ENCODE results near the gene PPP1R1C.
A peak's percentile ranks its signal among the peaks of the same experiment; 100 is the strongest.
"Not testable (repeated sequence)": the region's sequence is repeated elsewhere in the genome, so short reads cannot be mapped to it uniquely, and the experiment has no call there.

The PPP1R1C gene

DNA sequence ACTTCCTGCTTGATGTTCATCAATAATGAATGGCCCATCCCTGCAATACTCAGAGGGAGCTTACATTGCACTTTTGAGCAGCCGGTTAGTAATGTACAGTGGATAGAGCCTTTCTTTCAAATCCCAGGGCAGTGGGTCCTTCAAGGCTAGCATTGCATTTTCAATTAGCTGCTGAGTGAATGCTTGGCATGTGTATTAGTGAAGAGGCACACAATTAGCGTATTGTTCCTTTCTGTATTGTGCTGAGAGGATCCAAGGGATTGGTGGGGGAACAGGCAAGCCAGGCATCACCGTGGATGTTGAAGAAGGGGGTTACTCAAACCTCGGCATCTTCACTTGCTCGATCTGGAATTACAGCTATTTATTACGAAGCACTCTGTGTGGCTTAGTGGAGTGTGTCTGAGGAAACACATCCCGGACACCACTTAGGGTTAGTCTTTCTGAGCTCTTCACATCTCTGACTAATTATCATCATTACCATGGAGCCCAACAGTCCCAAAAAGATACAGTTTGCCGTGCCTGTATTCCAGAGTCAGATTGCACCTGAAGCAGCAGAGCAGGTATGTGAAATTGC lies at the start of gene PPP1R1C:
Gene PPP1R1C, plus strand, starts transcription at position 222 of the 574 bp plus-strand sequence. Its CDS starts 258 bp downstream, at position 480.
- no peak for DNase-seq (ENCODE audit: low read depth in 2 of 2)

DNA sequence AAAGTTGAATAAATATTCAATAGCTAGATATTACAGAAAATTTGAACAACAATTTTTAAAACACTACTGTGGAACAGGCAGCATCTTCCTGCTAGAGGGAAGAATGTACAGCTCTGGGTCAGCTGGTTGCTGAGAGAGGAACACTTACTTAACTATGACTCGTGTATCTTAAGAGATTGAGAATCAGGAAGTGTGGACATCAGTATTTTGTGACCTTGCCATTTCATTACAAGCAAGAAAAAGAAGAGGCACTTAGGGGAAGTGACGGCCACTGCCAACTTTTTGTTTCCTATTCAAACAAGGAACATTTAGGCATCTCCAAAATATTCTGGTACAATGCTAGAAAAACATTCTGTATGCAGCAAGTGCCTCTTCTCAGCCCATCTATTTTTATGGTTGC lies 48.2 kb upstream of the PPP1R1C start:
- DNase-seq (ENCODE audit: low read depth in 2 of 2), result no peak

DNA sequence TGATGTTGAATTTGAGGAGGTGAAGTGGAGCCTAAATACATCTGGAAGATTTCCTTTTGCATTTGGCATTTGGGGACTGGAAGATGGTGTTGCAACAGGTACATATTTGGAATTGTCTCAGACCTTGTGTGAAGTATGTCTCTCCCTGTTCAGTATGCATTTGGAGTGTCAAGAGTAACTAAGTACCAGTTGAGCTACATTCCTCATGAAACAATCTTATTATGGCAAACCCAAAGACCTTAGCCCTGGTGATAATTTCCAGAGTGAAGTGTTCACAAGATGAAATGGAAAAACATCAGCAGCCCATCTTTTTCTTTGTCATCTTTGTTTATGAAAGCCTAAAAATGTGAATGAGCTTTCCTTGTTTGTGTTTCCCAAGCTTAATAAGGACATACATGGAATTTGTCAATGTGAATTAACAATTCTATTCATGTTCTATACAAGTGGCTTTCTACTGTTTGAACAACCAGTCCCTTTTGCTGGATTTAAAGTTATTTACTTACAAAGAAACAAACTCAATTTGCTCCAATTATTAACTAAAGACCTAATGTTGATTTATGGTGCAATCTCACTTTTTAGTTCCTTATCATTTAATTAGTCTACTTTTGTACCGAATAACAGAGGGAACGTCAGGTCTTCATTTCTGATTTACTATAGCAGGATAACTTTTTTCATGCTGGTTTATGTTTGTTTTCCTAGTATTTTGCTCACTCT lies 42.1 kb upstream of the PPP1R1C start:
- no peak for DNase-seq (ENCODE audit: low read depth in 2 of 2)

DNA sequence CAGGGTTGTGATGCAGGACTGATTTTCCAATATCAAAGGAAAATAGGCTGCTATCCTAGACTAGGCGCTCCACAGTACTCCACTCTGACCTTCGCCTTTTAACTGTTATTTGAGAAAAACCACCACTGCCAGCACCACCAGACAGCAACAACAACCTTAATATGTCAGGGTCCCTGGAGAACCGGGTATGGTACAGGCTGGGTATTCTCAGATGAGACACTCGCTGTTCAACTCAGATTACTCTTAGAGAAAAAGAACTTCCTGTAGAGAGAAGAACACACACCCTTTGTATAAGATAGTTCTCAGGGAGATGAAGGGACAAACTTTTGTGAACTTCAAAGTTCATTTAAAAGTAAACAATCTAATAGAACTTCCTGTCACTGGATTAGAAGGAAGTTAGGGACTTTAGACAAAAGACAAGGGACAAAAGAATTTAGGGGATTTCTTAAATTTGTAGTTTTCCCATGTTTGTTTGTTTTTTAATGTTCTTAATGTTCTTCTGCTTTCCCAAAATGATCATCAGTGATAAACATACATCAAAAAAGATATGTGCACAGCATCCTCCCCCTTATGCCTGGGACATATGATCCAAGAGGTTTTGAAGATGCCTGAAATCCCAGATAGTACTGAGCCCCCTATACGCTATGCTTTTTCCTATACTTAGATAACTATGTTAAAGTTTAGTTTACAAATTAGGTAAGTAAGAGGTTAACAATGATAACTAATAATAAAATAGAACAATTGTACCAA lies 41.3 kb upstream of the PPP1R1C start:
- no peak for DNase-seq (ENCODE audit: low read depth in 2 of 2)

DNA sequence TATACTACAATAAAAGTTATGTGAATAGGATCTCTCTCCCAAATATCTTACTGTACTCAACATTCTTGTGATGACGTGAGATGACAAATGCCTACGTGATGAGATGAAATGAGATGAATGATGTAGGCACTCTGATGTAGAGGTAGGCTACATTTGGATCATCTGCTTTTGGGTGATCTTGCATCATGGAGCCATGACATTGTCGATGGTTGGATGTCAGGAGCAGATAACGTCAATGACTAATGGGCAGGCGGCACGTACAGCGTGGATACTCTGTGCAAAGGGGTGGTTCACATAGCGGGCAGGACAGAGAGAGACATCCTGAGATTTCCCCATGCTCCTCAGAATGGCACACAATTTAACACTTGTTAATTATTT lies 40.8 kb upstream of the PPP1R1C start:
- DNase-seq (ENCODE audit: low read depth in 2 of 2), result no peak

DNA sequence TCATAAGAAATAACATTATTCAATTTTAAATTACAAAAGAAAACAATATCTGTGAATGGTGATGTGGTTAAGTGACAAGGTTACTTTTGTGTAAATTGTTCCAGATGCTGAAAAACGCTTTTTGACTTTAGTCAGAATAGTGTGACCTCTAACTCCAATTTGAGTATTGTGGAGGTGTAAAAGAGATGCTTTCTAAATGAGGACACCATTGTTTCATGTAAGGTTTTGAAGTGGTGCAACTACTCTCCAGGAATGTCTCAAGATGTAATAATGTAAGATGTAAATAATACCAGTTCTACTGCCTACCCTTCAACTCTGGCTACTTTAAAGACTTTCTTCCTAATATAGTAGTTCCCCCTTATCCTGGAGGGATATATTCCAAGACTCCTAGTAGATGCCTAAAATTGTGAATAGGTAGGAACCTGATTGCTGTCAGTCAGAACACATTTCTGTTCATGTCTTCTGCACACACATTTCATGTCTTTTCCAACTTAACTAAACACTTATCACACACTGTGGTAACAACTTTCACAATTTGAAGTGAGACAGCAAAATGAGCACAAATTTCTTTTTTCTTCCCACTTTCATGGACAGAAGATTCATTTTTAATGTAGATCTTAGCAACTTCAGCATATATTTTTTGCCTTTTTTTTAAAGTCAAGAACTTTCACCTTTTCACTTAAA lies 39.1 kb upstream of the PPP1R1C start:
- DNase-seq (ENCODE audit: low read depth in 2 of 2), result no peak

DNA sequence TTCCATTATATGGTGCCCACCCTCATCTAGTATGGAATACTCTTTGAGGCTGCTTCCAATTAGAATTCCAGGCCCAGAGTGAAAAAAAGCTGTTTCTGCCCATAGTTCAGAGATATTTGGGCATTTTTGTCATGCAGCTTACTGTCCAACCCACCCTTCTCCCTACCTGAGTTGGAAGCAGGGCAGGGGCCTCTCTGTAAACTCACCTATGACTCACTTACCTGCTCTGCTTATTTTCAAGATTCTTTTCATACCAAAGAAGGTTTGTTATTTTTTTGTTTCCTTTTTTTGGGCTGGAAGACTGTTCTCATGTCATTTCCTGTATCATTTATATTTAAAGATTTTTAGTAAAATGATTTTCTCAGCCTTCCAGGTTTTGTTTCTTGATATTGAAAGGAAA lies 38.4 kb upstream of the PPP1R1C start:
- no peak for DNase-seq (ENCODE audit: low read depth in 2 of 2)

DNA sequence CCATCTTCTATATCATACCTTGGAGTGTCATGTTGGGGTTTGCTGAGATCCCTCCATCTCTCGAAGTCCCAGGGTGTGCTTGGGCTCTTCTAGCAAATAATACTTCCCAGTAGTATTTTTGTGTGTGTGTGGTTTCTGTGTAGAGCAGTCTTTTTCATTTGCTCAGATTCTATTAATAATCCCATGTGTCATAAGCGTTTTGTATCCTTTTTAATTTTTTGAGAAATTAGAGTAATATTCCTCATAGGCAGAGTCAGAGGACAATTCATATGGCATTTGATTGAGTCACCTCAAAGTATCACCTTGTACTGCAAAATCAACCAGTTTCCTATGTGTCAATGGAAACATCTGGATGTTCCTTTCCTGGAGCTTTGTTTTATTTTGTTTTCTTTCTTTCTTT lies 37.4 kb upstream of the PPP1R1C start:
- no peak for DNase-seq (ENCODE audit: low read depth in 2 of 2)

DNA sequence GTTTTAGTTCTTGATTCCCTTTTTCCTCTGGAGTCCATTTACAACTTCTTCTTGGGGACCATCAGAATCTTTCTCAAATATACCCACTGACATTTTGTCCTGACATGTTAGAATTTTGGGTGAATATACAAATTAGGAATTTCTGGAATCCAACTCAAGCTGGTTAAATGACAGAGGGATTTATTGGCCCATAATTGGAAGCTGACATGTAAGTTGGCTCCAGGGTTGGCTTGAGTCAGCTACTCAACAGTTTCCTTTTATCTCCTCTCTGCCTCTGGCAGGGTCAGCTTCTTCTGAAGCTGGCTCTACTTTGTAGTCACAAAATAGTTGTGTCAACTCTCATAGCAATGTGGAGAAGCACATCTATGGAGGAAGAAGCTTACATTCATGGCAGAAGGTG lies 36.6 kb upstream of the PPP1R1C start:
- DNase-seq (ENCODE audit: low read depth in 2 of 2), result peak in 1 of 2 experiments; percentile 27

DNA sequence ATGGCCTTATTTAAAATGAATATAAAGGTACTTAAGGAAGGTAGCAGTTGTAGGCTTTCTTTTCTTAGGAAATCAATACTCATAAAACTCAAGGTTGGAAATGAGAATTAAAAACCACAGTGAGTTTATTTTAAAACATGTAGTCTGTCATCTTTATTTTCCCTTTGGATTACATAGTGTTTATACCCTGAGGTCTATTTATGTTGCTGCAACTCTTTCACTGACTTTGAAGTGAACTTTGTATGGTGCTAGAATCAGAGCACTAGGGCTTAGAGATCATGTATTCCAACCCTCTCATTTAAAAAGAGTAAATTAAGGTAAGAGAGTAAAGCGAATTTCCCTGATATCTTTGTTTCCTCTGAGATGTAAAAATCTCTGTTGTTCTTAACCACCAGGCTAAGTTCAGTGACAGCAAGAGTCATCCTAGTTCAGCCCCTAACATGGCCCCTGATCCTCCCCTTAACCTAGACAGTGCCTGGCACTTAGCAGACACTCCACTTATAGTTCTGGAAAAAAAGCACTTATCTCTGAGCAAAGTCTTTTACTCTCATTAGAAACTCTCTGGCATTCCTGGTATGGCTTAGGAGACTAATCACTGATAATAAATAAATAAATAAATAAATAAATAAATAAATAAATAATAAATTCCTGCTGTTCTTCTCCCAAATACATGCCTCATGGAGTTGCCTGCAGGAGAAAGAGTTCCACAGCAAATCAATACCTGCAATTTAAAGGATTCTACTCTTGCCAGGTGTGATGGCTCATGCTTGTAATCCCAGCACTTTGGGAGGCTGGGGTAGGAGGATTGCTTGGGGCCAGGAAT lies 33.0 kb upstream of the PPP1R1C start:
- DNase-seq (ENCODE audit: low read depth in 2 of 2), result no peak

DNA sequence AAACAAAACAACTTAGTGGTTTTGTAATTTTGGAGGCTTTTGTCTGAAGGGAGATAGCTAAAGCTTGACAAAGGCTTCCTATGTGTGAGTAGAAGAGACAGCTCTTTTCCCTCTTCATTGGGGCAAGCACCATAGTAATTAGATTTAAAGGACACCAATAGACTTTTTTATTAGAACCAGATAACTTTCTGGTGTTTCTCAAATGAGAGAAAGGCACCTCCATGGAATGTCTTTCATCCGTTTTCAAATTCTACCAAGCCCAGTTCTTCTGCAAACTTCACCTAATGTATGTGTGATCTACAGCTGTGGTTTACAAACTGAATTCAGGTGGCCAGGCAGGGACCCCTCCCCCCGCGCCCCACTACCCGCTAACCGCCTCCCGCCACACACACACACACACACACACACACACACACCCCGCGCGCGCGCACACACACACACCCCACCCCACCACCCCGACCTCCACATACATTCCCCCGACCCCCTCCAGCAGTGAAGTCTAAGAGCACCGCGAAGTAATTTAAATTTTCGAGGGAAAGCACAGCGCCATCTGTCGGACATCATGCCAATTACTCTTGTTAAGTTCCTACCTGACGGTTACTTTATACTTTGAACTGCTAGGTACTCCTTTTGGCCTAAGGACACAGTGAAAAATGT lies 31.6 kb upstream of the PPP1R1C start:
- peak in 1 of 2 experiments; percentile 28 for DNase-seq (ENCODE audit: low read depth in 2 of 2)

GRCh38 chr2:181954538-181954883 lies 31.1 kb upstream of the PPP1R1C start:
- no peak for DNase-seq (ENCODE audit: low read depth in 2 of 2)

- DNase-seq (ENCODE audit: low read depth in 2 of 2), result peak; percentile 67 to 73
Measured at GRCh38 chr2:181955010-181955409, 30.6 kb upstream of the PPP1R1C start.

GRCh38 chr2:181955866-181956265 lies 29.8 kb upstream of the PPP1R1C start:
- DNase-seq (ENCODE audit: low read depth in 2 of 2), result not testable (repeated sequence)

DNA sequence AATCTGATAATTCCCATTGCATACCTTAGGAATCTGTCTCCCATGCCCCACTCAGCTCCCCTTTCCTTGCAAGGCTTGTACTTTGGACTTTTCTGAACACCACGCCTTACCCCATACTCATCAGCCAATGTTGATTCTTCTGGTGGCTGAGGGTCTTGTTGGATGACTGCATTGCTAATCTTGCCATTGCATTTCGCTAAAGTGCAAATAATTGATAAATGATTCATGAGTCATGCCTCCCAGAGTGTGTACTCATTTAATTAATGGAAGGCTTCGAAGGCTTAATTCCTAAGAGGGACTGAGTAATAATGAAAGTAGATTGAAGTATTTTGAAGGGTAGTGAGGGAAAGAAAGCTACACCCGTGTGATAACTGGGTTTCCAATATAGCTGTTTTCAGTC lies 28.0 kb upstream of the PPP1R1C start:
- DNase-seq (ENCODE audit: low read depth in 2 of 2), result no peak

GRCh38 chr2:181958726-181959125 lies 26.9 kb upstream of the PPP1R1C start:
- peak; percentile 42 to 60 for DNase-seq (ENCODE audit: low read depth in 2 of 2)

DNA sequence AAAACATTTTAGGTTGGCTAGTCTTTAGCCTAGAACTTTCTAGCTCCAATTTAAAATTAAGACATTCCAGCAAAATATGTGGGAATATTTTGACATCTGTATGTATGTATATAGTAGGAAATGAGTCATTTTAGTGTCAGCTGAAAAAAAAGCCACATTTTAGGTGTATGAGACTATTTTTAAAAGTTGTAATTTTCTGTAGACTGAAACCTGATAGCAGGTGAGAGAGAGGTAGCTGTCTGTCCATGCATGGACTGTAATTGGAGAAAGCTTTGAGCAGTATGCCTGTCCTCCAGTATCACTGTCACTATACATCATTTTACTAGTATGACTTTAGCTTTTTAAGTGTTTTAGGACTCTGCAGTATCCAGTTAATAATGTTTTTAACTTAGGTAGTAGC lies 26.1 kb upstream of the PPP1R1C start:
- DNase-seq (ENCODE audit: low read depth in 2 of 2), result no peak

- not testable (repeated sequence) for DNase-seq (ENCODE audit: low read depth in 2 of 2)
Measured at GRCh38 chr2:181961167-181961566, 24.5 kb upstream of the PPP1R1C start.

DNA sequence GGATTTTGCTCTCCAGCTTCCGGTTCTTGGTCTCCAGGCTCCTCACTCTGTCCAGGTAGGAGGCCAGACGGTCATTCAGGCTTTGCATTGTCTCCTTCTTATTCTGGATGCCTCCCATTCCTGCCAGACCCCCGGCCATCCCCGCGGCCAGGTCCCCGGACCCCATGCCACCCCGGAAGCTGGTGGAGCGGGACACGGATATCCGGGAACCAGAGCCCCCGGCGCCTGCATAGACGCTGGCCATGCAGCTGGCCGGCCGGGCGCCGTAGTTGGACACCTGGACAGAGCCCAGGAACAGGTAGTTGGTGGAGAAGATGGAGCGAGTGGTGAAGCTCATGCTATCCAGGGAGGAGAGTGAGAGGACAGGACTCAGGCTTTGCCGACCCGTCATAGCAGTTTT lies 23.5 kb upstream of the PPP1R1C start:
- DNase-seq (ENCODE audit: low read depth in 2 of 2), result no peak

DNA sequence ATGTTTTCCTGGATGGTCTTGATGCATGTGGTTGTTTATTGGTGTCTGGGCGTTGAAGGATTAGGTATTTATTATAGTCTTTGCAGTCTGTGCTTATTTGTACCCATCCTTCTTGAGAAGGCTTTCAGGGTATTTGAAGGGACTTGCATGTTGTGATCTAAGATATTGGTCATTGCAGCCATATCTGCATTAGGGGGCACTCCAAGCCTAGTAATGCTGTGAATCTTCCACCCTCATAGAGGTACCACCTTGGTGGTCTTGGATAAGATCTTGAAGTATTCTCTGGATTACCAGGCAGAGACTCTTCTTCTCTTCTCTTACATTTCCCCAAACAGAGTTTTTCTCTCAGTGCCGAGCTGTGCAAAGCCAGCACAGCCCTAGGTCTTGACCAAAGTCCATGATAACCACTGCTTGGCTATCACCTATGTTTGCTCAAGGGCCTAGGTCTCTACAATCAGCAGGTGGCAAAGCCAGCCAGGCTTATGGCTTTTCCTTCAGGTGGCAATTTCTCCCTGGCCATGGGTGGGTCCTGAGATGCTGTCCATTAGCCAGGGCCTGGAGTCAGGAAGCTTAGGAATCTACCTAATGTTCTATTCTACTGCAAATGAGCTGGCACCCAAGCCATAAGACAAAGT lies 15.4 kb upstream of the PPP1R1C start:
- no peak for DNase-seq (ENCODE audit: low read depth in 2 of 2)

- DNase-seq (ENCODE audit: low read depth in 2 of 2), result no peak
Measured at GRCh38 chr2:181971032-181971431, 14.6 kb upstream of the PPP1R1C start.
